ENCODE results near the gene CBFB. TPM values are rescaled to one million over a fixed set of nuclear protein-coding genes. Genes with fewer than 3 reads are reported as not detected.

CBFB gene
- total and polyA plus RNA-seq, 2 of the 13 experiments (the other 11 are each of a cell fraction or from before 2014, with no cell fraction given): 22.1 to 70.8 TPM

DNA sequence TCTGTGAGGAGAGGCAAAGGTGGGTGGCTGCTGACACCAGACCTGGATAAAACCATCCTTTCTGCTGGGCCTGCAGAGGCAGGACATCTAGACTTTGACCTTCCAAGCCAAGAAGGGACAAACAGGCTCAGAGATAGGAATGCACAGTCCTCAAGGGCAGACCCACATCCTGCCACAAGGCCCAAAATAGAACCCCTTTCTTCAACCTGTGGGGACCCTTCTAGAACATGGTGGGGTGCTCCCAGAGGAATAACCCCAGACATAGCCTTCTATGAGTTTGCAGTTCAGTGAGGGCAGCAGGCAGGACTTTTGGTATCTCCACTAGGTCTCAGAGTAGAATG lies 3.8 kb upstream of the CBFB start:
- Histone ChIP-seq H3K4me3 (replicated peaks in 1 of 3; ENCODE audit: insufficient read depth in 1 of 3, low read depth in 2 of 3, low read length in 3 of 3) (0 out of 6 replicates have a peak overlapping the region, but pooled peaks of 2 of the 3 experiments have one; percentile 13 to 20), H3K9me3 (ENCODE audit: low read length) (no peaks in the 10 kb centered on the region), H3K4me1 (ENCODE audit: insufficient read depth, low read length) (peaks cover 76% of the 10 kb centered on the region), H4K20me1 (ENCODE audit: insufficient read depth, low read length) (no peaks in the 10 kb centered on the region), H3K36me3 (replicated peaks in 1 of 2; ENCODE audit: control insufficient read depth in 1 of 2, insufficient read depth in 2 of 2, low read length in 2 of 2) (no peaks in the 10 kb centered on the region), H3K4me2 (ENCODE audit: low read depth, low read length) (peak overlapping the region; percentile 62), H3K79me2 (ENCODE audit: insufficient read depth, low read length) (peaks cover 15% of the 10 kb centered on the region), H3K9ac (ENCODE audit: insufficient read depth, low read depth, low read length) (peak overlapping the region; percentile 26; the same call in 1 of the 2 replicates), H3K27ac (ENCODE audit: extremely low read length, insufficient read depth, low read length) (peak overlapping the region; percentile 36), H3K27me3 (ENCODE audit: control insufficient read depth in 1 of 2, insufficient read depth in 2 of 2, low read length in 2 of 2) (peaks cover 0 to 1% of the 10 kb centered on the region in 2 experiments; a peak in 2 of 5 replicates), H2AFZ (ENCODE audit: low read length) (no peak overlapping the region)
- intact Hi-C loops (cut with micrococcal nuclease; ENCODE audit: unreplicated experiment): loop anchor here (2.0 to 10.0 kb wide), 2 partner anchors 86 to 1060 kb away; partner anchors contain the start of gene NFATC3
- CTCF ChIA-PET (ENCODE audit: low intra/inter-chr PET ratio, low total read pairs): no interaction called here
- DNase-seq (ENCODE audit: low spot score) (peak; percentile 65), ATAC-seq (peak; percentile 40), FAIRE-seq (peak; percentile 88)
- POLR2A ChIA-PET: no interaction called here
- in situ Hi-C loops (cut with HindIII; ENCODE audit: extremely low pct_ligation_motif_present, low pct_unique_long_range_greater_than_20kb): no loop called here
- no TSS peak for BruUV-seq (replicated peaks)
- TF ChIP-seq, protein P1, sequence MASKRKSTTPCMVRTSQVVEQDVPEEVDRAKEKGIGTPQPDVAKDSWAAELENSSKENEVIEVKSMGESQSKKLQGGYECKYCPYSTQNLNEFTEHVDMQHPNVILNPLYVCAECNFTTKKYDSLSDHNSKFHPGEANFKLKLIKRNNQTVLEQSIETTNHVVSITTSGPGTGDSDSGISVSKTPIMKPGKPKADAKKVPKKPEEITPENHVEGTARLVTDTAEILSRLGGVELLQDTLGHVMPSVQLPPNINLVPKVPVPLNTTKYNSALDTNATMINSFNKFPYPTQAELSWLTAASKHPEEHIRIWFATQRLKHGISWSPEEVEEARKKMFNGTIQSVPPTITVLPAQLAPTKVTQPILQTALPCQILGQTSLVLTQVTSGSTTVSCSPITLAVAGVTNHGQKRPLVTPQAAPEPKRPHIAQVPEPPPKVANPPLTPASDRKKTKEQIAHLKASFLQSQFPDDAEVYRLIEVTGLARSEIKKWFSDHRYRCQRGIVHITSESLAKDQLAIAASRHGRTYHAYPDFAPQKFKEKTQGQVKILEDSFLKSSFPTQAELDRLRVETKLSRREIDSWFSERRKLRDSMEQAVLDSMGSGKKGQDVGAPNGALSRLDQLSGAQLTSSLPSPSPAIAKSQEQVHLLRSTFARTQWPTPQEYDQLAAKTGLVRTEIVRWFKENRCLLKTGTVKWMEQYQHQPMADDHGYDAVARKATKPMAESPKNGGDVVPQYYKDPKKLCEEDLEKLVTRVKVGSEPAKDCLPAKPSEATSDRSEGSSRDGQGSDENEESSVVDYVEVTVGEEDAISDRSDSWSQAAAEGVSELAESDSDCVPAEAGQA (IDR thresholded peaks at IDR 0.05; ENCODE audit: low read depth): no peak
- TF ChIP-seq, protein P1 (CRISPR knock-in tag; IDR thresholded peaks at IDR 0.05; ENCODE audit: borderline replicate concordance): no peak
- no peak for TF ChIP-seq SIN3A (IDR thresholded peaks at IDR 0.05; ENCODE audit: borderline replicate concordance, low read depth, low read length)
- TF ChIP-seq, protein P2, sequence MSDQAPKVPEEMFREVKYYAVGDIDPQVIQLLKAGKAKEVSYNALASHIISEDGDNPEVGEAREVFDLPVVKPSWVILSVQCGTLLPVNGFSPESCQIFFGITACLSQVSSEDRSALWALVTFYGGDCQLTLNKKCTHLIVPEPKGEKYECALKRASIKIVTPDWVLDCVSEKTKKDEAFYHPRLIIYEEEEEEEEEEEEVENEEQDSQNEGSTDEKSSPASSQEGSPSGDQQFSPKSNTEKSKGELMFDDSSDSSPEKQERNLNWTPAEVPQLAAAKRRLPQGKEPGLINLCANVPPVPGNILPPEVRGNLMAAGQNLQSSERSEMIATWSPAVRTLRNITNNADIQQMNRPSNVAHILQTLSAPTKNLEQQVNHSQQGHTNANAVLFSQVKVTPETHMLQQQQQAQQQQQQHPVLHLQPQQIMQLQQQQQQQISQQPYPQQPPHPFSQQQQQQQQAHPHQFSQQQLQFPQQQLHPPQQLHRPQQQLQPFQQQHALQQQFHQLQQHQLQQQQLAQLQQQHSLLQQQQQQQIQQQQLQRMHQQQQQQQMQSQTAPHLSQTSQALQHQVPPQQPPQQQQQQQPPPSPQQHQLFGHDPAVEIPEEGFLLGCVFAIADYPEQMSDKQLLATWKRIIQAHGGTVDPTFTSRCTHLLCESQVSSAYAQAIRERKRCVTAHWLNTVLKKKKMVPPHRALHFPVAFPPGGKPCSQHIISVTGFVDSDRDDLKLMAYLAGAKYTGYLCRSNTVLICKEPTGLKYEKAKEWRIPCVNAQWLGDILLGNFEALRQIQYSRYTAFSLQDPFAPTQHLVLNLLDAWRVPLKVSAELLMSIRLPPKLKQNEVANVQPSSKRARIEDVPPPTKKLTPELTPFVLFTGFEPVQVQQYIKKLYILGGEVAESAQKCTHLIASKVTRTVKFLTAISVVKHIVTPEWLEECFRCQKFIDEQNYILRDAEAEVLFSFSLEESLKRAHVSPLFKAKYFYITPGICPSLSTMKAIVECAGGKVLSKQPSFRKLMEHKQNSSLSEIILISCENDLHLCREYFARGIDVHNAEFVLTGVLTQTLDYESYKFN (CRISPR knock-in tag; conservative IDR thresholded peaks at IDR 0.05): peak; percentile 51; the same call in 1 of the 2 replicates
- TF ChIP-seq, protein P3, sequence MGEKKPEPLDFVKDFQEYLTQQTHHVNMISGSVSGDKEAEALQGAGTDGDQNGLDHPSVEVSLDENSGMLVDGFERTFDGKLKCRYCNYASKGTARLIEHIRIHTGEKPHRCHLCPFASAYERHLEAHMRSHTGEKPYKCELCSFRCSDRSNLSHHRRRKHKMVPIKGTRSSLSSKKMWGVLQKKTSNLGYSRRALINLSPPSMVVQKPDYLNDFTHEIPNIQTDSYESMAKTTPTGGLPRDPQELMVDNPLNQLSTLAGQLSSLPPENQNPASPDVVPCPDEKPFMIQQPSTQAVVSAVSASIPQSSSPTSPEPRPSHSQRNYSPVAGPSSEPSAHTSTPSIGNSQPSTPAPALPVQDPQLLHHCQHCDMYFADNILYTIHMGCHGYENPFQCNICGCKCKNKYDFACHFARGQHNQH (CRISPR knock-in tag; IDR thresholded peaks at IDR 0.05): 0 out of 2 replicates have a peak, but pooled peaks have one; percentile 32
- TF ChIP-seq NR2F6 (IDR thresholded peaks at IDR 0.05): no peak
- 0 out of 2 replicates have a peak, but pooled peaks have one; percentile 45 for TF ChIP-seq NR2F6 (CRISPR knock-in tag; IDR thresholded peaks at IDR 0.05)
- TF ChIP-seq, protein P4, sequence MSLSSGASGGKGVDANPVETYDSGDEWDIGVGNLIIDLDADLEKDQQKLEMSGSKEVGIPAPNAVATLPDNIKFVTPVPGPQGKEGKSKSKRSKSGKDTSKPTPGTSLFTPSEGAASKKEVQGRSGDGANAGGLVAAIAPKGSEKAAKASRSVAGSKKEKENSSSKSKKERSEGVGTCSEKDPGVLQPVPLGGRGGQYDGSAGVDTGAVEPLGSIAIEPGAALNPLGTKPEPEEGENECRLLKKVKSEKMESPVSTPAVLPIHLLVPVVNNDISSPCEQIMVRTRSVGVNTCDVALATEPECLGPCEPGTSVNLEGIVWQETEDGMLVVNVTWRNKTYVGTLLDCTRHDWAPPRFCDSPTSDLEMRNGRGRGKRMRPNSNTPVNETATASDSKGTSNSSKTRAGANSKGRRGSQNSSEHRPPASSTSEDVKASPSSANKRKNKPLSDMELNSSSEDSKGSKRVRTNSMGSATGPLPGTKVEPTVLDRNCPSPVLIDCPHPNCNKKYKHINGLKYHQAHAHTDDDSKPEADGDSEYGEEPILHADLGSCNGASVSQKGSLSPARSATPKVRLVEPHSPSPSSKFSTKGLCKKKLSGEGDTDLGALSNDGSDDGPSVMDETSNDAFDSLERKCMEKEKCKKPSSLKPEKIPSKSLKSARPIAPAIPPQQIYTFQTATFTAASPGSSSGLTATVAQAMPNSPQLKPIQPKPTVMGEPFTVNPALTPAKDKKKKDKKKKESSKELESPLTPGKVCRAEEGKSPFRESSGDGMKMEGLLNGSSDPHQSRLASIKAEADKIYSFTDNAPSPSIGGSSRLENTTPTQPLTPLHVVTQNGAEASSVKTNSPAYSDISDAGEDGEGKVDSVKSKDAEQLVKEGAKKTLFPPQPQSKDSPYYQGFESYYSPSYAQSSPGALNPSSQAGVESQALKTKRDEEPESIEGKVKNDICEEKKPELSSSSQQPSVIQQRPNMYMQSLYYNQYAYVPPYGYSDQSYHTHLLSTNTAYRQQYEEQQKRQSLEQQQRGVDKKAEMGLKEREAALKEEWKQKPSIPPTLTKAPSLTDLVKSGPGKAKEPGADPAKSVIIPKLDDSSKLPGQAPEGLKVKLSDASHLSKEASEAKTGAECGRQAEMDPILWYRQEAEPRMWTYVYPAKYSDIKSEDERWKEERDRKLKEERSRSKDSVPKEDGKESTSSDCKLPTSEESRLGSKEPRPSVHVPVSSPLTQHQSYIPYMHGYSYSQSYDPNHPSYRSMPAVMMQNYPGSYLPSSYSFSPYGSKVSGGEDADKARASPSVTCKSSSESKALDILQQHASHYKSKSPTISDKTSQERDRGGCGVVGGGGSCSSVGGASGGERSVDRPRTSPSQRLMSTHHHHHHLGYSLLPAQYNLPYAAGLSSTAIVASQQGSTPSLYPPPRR (CRISPR knock-in tag; IDR thresholded peaks at IDR 0.05; ENCODE audit: borderline replicate concordance): no peak
